Measurements from ENCODE around the gene RALGDS. TPM values are rescaled to one million over a fixed set of nuclear protein-coding genes. Genes with fewer than 3 reads are reported as not detected.

Gene RALGDS
- polyA plus RNA-seq, 2 donors = 47.8 to 67.9 TPM

DNA sequence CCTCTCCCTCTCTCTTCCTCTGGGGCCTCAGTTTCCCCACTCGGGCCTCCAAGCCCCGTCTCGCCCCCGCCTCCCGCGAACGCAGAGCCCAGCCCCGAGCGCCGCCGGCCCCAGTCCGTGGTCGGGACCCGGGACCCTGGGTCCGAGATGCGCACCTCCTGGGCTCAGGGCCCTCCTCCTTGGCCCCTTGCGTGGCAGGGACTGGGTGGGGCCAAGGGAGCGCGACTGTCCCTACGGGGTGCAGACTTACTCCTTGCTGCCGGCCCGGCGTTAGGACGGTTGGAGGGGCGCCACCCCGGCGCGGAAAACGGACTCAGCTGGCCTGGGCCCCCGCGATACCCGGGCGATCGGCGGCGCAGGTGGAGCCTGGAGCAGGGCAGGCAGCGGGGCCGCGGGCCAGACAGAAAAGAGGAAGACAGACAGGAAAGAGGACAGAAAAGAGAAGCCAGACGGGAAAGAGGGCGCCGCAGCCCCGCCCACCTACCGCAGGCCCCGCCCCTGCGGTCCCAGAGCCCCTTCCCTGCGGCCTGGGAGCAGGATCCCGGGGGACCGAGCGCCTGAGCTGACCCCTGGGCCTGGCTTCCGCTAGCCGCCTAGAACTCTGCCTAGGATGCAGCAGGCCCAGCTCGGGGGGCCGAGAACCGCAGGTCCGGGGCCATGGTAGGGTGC is 42.6 kb upstream of the RALGDS start, which contains the start of gene GBGT1:
Gene GBGT1, minus strand, starts transcription at position 411 of the 669 bp plus-strand sequence. CDS start 1,502 bp downstream, outside the sequence.
- Histone ChIP-seq H3K9me3 (ENCODE audit: control insufficient read depth in 2 of 2, insufficient read depth in 1 of 2, low read depth in 1 of 2, low read length in 1 of 2) (no peaks in the 10 kb centered on the region), H3K36me3 (ENCODE audit: control insufficient read depth in 2 of 2, insufficient read depth in 2 of 2, low read length in 1 of 2) (no peaks in the 10 kb centered on the region), H3K27ac (ENCODE audit: low read depth in 2 of 2, low read length in 1 of 2) (peak within 1 kb of the TSS; percentile 27 to 32), H3K4me3 (ENCODE audit: low read depth in 1 of 2, low read length in 2 of 2) (peak within 1 kb of the TSS; percentile 68 to 73), H3K4me1 (ENCODE audit: control insufficient read depth in 2 of 2, insufficient read depth in 2 of 2, low read length in 1 of 2) (peaks cover 0 to 9% of the 10 kb centered on the region in 2 donors), H3K27me3 (ENCODE audit: control insufficient read depth in 1 of 2, insufficient read depth in 2 of 2, low read length in 2 of 2) (no peaks in the 10 kb centered on the region)
- WGBS, 2 donors = 1 to 2% methylated on average over 55 to 56 of the region's 56 CpGs

DNA sequence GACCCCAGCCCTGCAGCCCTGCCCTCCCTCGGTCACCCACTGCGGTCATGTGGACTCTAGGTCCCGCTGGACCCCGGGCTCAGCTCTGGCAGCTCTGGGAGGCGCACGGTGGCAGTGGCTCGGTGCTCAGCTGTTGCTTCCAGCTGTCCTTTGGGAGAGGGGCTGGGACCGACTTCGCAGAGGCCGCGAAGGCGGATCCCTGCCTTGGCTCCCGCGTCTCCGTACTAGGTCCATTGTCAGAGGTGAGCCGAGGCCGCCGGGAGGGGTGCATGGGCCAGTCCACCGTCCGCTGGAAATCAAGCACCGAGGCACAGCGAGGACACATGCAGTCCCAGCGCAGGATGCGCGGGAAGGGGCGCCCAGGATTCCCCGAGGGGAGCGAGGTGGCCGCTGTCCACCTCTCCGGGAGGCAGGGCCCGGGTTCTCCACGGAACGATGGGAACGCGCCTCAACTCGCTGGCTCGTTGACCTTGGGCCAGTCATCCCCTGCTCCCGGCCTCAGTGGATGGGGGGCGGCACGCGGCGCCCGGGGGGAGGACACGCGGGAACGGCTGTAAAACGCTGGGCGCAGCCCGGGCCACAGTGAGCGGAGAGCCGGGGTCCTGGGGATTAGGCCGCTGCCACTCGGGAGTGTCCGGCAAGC is 41.9 kb upstream of the RALGDS start:
- Histone ChIP-seq H3K27me3 (ENCODE audit: control insufficient read depth in 1 of 2, insufficient read depth in 2 of 2, low read length in 2 of 2) (no peaks in the 10 kb centered on the region), H3K4me3 (ENCODE audit: low read depth in 1 of 2, low read length in 2 of 2) (peak overlapping the region; percentile 68 to 73), H3K9me3 (ENCODE audit: control insufficient read depth in 2 of 2, insufficient read depth in 1 of 2, low read depth in 1 of 2, low read length in 1 of 2) (no peaks in the 10 kb centered on the region), H3K36me3 (ENCODE audit: control insufficient read depth in 2 of 2, insufficient read depth in 2 of 2, low read length in 1 of 2) (no peaks in the 10 kb centered on the region), H3K27ac (ENCODE audit: low read depth in 2 of 2, low read length in 1 of 2) (peak overlapping the region; percentile 27 to 32), H3K4me1 (ENCODE audit: control insufficient read depth in 2 of 2, insufficient read depth in 2 of 2, low read length in 1 of 2) (peaks cover 0 to 9% of the 10 kb centered on the region in 2 donors)
- 33% methylated on average over 52 to 54 of the region's 54 CpGs for WGBS, 2 donors

DNA sequence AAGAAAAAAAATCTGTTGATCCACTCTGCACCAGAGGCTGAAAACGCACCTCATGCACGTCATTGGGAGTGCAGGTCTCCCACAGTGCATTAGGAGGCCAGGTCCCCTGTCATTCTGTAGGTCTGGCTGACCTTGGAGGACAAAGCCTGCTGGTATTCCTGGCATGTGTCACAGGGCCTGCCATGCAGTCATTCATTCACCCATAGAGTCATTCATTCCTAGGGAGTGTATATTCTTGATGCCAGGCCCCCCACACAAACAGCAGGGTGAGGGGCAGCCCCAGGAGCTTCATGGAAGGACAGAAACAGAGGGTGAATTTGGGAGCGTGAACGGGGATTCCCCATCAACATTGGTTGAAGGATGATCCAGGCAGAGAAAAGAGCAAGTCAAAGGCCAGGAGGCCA is 40.5 kb upstream of the RALGDS start:
- Histone ChIP-seq H3K4me1 (ENCODE audit: control insufficient read depth in 2 of 2, insufficient read depth in 2 of 2, low read length in 1 of 2) (peaks cover 0 to 9% of the 10 kb centered on the region in 2 donors), H3K27ac (ENCODE audit: low read depth in 2 of 2, low read length in 1 of 2) (no peak overlapping the region), H3K9me3 (ENCODE audit: control insufficient read depth in 2 of 2, insufficient read depth in 1 of 2, low read depth in 1 of 2, low read length in 1 of 2) (no peaks in the 10 kb centered on the region), H3K36me3 (ENCODE audit: control insufficient read depth in 2 of 2, insufficient read depth in 2 of 2, low read length in 1 of 2) (no peaks in the 10 kb centered on the region), H3K27me3 (ENCODE audit: control insufficient read depth in 1 of 2, insufficient read depth in 2 of 2, low read length in 2 of 2) (no peaks in the 10 kb centered on the region), H3K4me3 (ENCODE audit: low read depth in 1 of 2, low read length in 2 of 2) (no peak overlapping the region)
- WGBS, 2 donors = 64 to 79% methylated on average over 4 of the region's 4 CpGs

DNA sequence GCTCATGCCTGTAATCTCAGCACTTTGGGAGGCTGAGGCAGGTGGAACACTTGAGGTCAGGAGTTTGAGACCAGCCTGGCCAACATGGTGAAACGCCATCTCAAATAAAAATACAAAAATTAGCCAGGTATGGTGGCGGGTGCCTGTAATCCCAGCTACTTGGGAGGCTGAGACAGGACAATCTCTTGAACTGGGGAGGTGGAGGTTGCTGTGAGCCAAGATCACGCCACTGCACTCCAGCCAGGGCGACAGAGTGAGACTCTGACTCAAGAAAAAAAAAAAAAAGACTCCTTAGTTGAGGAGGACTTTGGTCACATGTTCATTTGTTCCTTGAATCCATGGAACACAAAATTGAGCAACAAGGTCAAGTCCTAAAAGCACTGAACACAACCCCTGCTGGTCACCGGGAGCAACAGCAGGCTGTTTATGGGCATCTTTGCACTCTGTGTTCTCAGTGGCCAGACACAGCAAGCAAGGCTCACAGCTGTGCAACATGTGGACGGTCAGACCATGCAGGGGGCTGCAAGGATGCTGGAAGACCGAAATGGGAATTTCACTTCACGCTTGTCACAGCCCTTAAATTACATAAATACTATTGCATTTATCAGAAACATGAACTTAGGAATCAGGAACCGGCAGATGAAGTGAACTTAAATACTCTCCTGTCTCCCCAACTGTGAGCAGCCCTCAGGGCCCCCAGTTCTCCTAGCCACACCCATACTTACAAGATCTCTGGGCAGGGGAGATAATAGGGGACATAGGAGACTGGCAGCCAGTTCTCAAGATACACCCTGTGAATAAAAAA is 39.9 kb upstream of the RALGDS start:
- Histone ChIP-seq H3K27me3 (ENCODE audit: control insufficient read depth in 1 of 2, insufficient read depth in 2 of 2, low read length in 2 of 2) (no peaks in the 10 kb centered on the region), H3K36me3 (ENCODE audit: control insufficient read depth in 2 of 2, insufficient read depth in 2 of 2, low read length in 1 of 2) (no peaks in the 10 kb centered on the region), H3K4me1 (ENCODE audit: control insufficient read depth in 2 of 2, insufficient read depth in 2 of 2, low read length in 1 of 2) (peaks cover 0 to 9% of the 10 kb centered on the region in 2 donors), H3K27ac (ENCODE audit: low read depth in 2 of 2, low read length in 1 of 2) (no peak overlapping the region), H3K4me3 (ENCODE audit: low read depth in 1 of 2, low read length in 2 of 2) (no peak overlapping the region), H3K9me3 (ENCODE audit: control insufficient read depth in 2 of 2, insufficient read depth in 1 of 2, low read depth in 1 of 2, low read length in 1 of 2) (no peaks in the 10 kb centered on the region)
- 58 to 64% methylated on average over 9 of the region's 9 CpGs for WGBS, 2 donors

DNA sequence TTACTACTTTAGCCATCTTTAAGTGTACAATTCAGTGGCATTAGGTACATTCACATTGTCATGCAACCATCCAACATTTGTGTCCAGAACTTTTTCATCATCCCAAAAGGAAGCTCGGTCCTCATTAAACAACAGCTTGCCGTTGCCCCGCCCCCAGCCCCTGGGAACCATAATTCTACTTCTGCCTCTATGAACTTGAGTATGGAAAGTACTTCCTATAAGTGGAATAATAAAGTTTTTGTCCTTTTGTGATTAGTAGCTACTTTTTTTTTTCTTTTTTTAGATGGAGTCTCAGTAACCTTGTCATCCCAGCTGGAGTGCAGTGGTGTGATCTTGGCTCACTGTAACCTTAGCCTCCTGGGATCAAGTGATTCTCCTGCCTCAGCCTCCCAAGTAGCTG is 37.7 kb upstream of the RALGDS start:
- no peak overlapping the region for H3K4me3 ChIP-seq (ENCODE audit: low read depth in 1 of 2, low read length in 2 of 2)
- H3K9me3 ChIP-seq (ENCODE audit: control insufficient read depth in 2 of 2, insufficient read depth in 1 of 2, low read depth in 1 of 2, low read length in 1 of 2) = no peaks in the 10 kb centered on the region
- no peaks in the 10 kb centered on the region for H3K27me3 ChIP-seq (ENCODE audit: control insufficient read depth in 1 of 2, insufficient read depth in 2 of 2, low read length in 2 of 2)
- H3K27ac ChIP-seq (ENCODE audit: low read depth in 2 of 2, low read length in 1 of 2) = no peak overlapping the region
- 92 to 96% methylated on average over 3 of the region's 3 CpGs for WGBS, 2 donors
- peaks cover 0 to 9% of the 10 kb centered on the region in 2 donors for H3K4me1 ChIP-seq (ENCODE audit: control insufficient read depth in 2 of 2, insufficient read depth in 2 of 2, low read length in 1 of 2)
- H3K36me3 ChIP-seq (ENCODE audit: control insufficient read depth in 2 of 2, insufficient read depth in 2 of 2, low read length in 1 of 2) = no peaks in the 10 kb centered on the region

DNA sequence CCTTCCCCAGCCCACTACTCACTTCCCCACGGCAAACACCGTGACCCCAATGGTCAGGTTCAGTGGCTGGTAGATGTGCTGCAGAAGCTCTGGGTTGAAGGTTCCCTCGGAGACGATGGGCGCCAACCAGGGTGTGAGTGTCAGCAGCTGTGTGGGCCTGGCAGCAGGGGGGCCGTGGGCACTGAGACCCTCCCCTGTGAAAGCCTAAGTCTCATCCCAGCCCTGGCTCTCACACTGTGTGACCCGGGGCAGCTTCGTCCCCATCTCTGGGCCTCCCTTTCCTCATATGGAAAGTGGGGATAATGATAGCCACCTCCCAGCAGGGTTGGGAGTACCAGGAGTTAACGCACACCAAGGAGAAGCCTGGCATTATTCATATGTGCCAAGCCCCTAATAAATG is 34.1 kb upstream of the RALGDS start:
- 74 to 75% methylated on average over 9 of the region's 9 CpGs for WGBS, 2 donors
- no peaks in the 10 kb centered on the region for H3K36me3 ChIP-seq (ENCODE audit: control insufficient read depth in 2 of 2, insufficient read depth in 2 of 2, low read length in 1 of 2)

DNA sequence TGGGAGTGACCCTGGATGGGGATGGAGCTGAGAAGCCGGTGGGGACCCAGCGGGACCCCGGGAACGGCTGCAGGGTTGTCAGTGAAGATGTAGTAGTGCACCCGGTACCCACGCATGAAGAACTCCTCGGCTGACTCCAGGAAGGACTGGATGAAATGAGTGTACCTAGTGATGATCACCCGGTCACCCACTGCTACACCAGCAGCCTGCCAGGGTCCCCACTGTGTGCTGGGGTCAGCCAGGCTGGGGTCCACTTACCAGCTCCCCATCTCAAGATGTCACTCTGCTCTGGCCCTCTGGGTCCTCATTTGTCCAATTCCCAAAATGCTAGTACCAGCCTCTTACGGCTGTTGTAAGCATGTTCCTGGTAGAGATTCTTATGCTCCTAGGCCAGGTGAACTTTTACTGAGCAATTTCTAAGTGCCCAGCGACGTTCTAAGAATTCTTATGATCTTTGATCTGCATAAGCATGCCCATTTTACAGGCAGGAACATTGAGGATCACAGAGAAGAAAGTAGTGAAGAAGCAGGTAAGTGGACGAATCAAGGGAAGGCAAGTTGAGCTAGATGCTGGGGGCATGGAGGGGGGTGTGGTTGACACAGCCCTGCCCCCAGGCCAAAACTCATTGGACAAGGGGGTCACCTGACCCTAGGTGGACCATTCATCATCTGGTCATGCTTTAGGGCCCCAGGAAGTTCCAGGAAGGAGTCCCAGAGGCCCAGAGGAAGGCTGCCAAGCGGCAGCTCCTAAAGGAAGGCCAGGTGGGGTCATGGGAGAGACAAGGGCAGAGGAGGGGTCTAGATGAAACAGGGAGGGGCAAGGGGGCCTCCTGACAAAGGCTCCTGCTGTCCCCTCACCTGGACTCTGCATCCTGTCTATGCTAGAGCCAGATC is 33.3 kb upstream of the RALGDS start:
- 87 to 88% methylated on average over 13 of the region's 13 CpGs for WGBS, 2 donors
- Histone ChIP-seq H3K36me3 (ENCODE audit: control insufficient read depth in 2 of 2, insufficient read depth in 2 of 2, low read length in 1 of 2) (no peaks in the 10 kb centered on the region), H3K27me3 (ENCODE audit: control insufficient read depth in 1 of 2, insufficient read depth in 2 of 2, low read length in 2 of 2) (no peaks in the 10 kb centered on the region), H3K4me3 (ENCODE audit: low read depth in 1 of 2, low read length in 2 of 2) (no peak overlapping the region), H3K4me1 (ENCODE audit: control insufficient read depth in 2 of 2, insufficient read depth in 2 of 2, low read length in 1 of 2) (peaks cover 0 to 5% of the 10 kb centered on the region in 2 donors), H3K9me3 (ENCODE audit: control insufficient read depth in 2 of 2, insufficient read depth in 1 of 2, low read depth in 1 of 2, low read length in 1 of 2) (no peaks in the 10 kb centered on the region), H3K27ac (ENCODE audit: low read depth in 2 of 2, low read length in 1 of 2) (no peak overlapping the region)

More for the DNA sequence above, 34.1 kb upstream of the RALGDS start:
- Histone ChIP-seq H3K27ac (ENCODE audit: low read depth in 2 of 2, low read length in 1 of 2) (no peak overlapping the region), H3K27me3 (ENCODE audit: control insufficient read depth in 1 of 2, insufficient read depth in 2 of 2, low read length in 2 of 2) (no peaks in the 10 kb centered on the region), H3K4me1 (ENCODE audit: control insufficient read depth in 2 of 2, insufficient read depth in 2 of 2, low read length in 1 of 2) (peaks cover 0 to 5% of the 10 kb centered on the region in 2 donors), H3K4me3 (ENCODE audit: low read depth in 1 of 2, low read length in 2 of 2) (no peak overlapping the region), H3K9me3 (ENCODE audit: control insufficient read depth in 2 of 2, insufficient read depth in 1 of 2, low read depth in 1 of 2, low read length in 1 of 2) (no peaks in the 10 kb centered on the region)

DNA sequence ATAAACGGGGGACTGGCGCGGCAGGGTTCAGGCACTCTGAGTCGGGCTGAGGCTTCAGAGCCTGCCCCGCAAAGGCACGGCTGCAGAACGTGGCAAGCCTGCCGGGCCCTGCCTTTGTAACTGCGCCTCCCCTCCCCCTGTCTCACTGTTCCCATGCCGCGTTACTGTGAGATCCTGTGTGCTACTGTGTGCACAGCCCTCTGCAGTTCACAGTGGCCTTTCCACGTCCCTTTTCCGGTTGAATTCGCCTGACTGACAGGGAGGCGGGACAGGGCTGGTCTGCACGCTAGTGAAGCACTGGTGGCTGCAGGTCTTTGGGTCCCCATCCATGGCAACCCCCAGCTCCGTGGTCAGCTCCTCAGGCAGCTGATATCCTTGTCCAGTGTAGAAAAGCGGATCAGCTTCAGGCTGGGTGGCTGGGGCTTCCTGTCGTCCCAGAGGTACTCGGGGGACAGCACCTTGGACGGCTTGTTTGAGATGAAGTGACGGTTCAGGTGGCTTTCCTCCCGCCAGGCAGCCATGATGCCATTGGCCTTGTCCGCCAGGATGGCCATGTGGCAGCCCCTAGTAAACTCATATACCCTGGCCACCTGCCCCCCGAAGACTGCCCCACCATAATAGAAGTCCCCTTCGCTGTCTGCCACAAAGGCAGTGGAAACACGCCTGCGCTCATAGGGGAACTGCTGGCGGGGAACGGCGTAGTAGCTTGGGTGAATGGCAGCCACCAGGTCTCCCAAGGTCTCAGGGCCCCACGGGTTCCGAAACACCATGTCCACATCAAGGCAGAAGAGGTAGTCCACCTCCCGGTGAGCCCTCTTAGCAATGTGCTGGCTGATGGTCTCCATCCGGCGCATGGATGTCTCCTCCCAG is 32.4 kb upstream of the RALGDS start:
- WGBS, 2 donors = 70 to 75% methylated on average over 36 of the region's 36 CpGs
- Histone ChIP-seq H3K4me1 (ENCODE audit: control insufficient read depth in 2 of 2, insufficient read depth in 2 of 2, low read length in 1 of 2) (peaks cover 0 to 7% of the 10 kb centered on the region in 2 donors), H3K27ac (ENCODE audit: low read depth in 2 of 2, low read length in 1 of 2) (no peak overlapping the region), H3K36me3 (ENCODE audit: control insufficient read depth in 2 of 2, insufficient read depth in 2 of 2, low read length in 1 of 2) (no peaks in the 10 kb centered on the region), H3K4me3 (ENCODE audit: low read depth in 1 of 2, low read length in 2 of 2) (no peak overlapping the region), H3K27me3 (ENCODE audit: control insufficient read depth in 1 of 2, insufficient read depth in 2 of 2, low read length in 2 of 2) (no peaks in the 10 kb centered on the region), H3K9me3 (ENCODE audit: control insufficient read depth in 2 of 2, insufficient read depth in 1 of 2, low read depth in 1 of 2, low read length in 1 of 2) (no peaks in the 10 kb centered on the region)
